GM23338 (cell line): ENCODE results near the gene IL1RAPL2.

Source experiments
- EZH2 ChIP-seq: fragments of 200-600 bp; sonication (generic); IDR thresholded peaks from one replicate; pipeline ENCODE4 v1.8.0; 2017; ENCODE audit warnings: antibody characterized with exemption, mild to moderate bottlenecking, low read depth; ENCODE audit not compliant: unreplicated experiment
- EZH2phosphoT487 ChIP-seq: fragments of 200-600 bp; sonication (generic); IDR thresholded peaks from one replicate; pipeline ENCODE4 v1.8.1; 2018; ENCODE audit warnings: antibody characterized with exemption; ENCODE audit not compliant: unreplicated experiment
- POLR2AphosphoS5 ChIP-seq: IDR thresholded peaks from 2 replicates; pipeline ENCODE4 v1.6.1; 2016; ENCODE audit warnings: antibody characterized with exemption, low read depth
- TF ChIP-seq, protein P1 (sequence below), 2 experiments: fragments of 200-600 bp in 1 of 2; sonication (generic) in 1 of 2; conservative IDR thresholded peaks; 2 replicates each; pipeline versions ENCODE4 v1.5.1 to v1.6.1; 2016 to 2017; ENCODE audit warnings: antibody characterized with exemption in 2 of 2, low read depth in 2 of 2, mild to moderate bottlenecking in 2 of 2, moderate library complexity in 1 of 2
- TF ChIP-seq, protein P2 (sequence below): IDR thresholded peaks from one replicate; pipeline ENCODE4 v1.6.1; 2018; ENCODE audit warnings: antibody characterized with exemption; ENCODE audit not compliant: unreplicated experiment

DNA sequence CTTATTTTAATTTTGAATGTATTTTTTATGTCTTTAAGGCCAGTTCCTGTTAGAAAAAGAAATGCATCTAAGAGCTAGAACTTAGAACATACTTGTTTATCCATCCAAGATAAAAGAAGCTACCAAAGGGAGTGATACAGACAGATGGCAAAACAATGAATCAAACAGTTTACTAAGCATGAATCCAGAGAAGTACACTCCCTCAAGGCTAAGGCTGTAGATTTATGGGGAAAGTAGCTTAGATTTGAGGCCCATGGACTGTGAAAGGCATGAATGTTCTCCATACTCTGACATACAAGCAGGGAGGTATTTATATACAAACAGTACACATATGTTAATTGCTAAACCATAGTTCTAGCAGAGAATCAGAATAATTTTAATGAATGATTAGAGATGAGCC is 1001.1 kb downstream of the IL1RAPL2 start:
- TF ChIP-seq EZH2: no peak
- TF ChIP-seq, protein P1, sequence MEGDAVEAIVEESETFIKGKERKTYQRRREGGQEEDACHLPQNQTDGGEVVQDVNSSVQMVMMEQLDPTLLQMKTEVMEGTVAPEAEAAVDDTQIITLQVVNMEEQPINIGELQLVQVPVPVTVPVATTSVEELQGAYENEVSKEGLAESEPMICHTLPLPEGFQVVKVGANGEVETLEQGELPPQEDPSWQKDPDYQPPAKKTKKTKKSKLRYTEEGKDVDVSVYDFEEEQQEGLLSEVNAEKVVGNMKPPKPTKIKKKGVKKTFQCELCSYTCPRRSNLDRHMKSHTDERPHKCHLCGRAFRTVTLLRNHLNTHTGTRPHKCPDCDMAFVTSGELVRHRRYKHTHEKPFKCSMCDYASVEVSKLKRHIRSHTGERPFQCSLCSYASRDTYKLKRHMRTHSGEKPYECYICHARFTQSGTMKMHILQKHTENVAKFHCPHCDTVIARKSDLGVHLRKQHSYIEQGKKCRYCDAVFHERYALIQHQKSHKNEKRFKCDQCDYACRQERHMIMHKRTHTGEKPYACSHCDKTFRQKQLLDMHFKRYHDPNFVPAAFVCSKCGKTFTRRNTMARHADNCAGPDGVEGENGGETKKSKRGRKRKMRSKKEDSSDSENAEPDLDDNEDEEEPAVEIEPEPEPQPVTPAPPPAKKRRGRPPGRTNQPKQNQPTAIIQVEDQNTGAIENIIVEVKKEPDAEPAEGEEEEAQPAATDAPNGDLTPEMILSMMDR (conservative IDR thresholded peaks at IDR 0.05; ENCODE audit: low read depth in 2 of 2): no peak
- TF ChIP-seq EZH2phosphoT487: no peak
- TF ChIP-seq, protein P2, sequence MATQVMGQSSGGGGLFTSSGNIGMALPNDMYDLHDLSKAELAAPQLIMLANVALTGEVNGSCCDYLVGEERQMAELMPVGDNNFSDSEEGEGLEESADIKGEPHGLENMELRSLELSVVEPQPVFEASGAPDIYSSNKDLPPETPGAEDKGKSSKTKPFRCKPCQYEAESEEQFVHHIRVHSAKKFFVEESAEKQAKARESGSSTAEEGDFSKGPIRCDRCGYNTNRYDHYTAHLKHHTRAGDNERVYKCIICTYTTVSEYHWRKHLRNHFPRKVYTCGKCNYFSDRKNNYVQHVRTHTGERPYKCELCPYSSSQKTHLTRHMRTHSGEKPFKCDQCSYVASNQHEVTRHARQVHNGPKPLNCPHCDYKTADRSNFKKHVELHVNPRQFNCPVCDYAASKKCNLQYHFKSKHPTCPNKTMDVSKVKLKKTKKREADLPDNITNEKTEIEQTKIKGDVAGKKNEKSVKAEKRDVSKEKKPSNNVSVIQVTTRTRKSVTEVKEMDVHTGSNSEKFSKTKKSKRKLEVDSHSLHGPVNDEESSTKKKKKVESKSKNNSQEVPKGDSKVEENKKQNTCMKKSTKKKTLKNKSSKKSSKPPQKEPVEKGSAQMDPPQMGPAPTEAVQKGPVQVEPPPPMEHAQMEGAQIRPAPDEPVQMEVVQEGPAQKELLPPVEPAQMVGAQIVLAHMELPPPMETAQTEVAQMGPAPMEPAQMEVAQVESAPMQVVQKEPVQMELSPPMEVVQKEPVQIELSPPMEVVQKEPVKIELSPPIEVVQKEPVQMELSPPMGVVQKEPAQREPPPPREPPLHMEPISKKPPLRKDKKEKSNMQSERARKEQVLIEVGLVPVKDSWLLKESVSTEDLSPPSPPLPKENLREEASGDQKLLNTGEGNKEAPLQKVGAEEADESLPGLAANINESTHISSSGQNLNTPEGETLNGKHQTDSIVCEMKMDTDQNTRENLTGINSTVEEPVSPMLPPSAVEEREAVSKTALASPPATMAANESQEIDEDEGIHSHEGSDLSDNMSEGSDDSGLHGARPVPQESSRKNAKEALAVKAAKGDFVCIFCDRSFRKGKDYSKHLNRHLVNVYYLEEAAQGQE: no peak
- no peak for TF ChIP-seq POLR2AphosphoS5
